Activated T-cell treated with anti-CD3 and anti-CD28 coated beads for 48 hours (primary cell): ENCODE results near the gene CEACAM21.

Experiments
- DNase-seq: peaks from one replicate; pipeline ENCODE4 v3.0.0-alpha.2; 2020; ENCODE audit warnings: low read depth

Gene CEACAM21

GRCh38 chr19:41575998-41576397 lies at the start of gene CEACAM21:
TSS of gene CEACAM21 (plus strand) at chr19:41576166. CDS start at chr19:41576275, 109 bp downstream.
- DNase-seq, result no peak

GRCh38 chr19:41527089-41527488 lies 48.9 kb upstream of the CEACAM21 start:
- no peak for DNase-seq

GRCh38 chr19:41528106-41528505 lies 47.9 kb upstream of the CEACAM21 start:
- no peak for DNase-seq

- DNase-seq, result no peak
These were observed 46.3 kb upstream of the CEACAM21 start for GRCh38 chr19:41529484-41530183.

GRCh38 chr19:41530184-41530534 lies 45.8 kb upstream of the CEACAM21 start:
- DNase-seq, result no peak

GRCh38 chr19:41530761-41531301 lies 45.1 kb upstream of the CEACAM21 start:
- no peak for DNase-seq

- DNase-seq, result peak; percentile 74
These were observed 44.3 kb upstream of the CEACAM21 start for GRCh38 chr19:41531438-41532311.

- no peak for DNase-seq
These were observed 43.4 kb upstream of the CEACAM21 start for GRCh38 chr19:41532526-41532925.

GRCh38 chr19:41533671-41534215 lies 42.2 kb upstream of the CEACAM21 start:
- no peak for DNase-seq

- DNase-seq, result no peak
These were observed 40.8 kb upstream of the CEACAM21 start for GRCh38 chr19:41535029-41535622.

GRCh38 chr19:41537789-41538188 lies 38.2 kb upstream of the CEACAM21 start:
- no peak for DNase-seq

- DNase-seq, result no peak
These were observed 35.8 kb upstream of the CEACAM21 start for GRCh38 chr19:41540041-41540695.

- DNase-seq, result peak; percentile 70
These were observed 33.9 kb upstream of the CEACAM21 start for GRCh38 chr19:41541990-41542584.

- DNase-seq, result no peak
These were observed 33.3 kb upstream of the CEACAM21 start for GRCh38 chr19:41542622-41543021.

- no peak for DNase-seq
These were observed 32.4 kb upstream of the CEACAM21 start for GRCh38 chr19:41543582-41543981.

GRCh38 chr19:41545547-41545946 lies 30.4 kb upstream of the CEACAM21 start:
- DNase-seq, result no peak

GRCh38 chr19:41546386-41546789 lies 29.6 kb upstream of the CEACAM21 start:
- no peak for DNase-seq

- DNase-seq, result no peak
These were observed 29.0 kb upstream of the CEACAM21 start for GRCh38 chr19:41546961-41547360.

GRCh38 chr19:41547569-41547968 lies 28.4 kb upstream of the CEACAM21 start:
- no peak for DNase-seq

GRCh38 chr19:41548047-41548446 lies 27.9 kb upstream of the CEACAM21 start:
- no peak for DNase-seq

GRCh38 chr19:41548954-41549688 lies 26.8 kb upstream of the CEACAM21 start:
- DNase-seq, result no peak
